SK-N-SH (cell line): ENCODE results near the gene SIAH1. TPM values are rescaled to one million over a fixed set of nuclear protein-coding genes. Genes with fewer than 3 reads are reported as not detected.

Experiments used
- CTCF ChIA-PET: fragments of 300-600, 350-600 bp; formaldehyde crosslinking; extraction: SDS; loops from one replicate; lab custom pipeline; 2021; lab: Yijun Ruan, JAX
- POLR2A ChIA-PET: fragments of 350-600 bp; sonication (Branson Sonifier 250); formaldehyde crosslinking; extraction: SDS; loops from one replicate; lab custom pipeline; 2020; ENCODE audit warnings: antibody characterized with exemption, inconsistent platforms; lab: Yijun Ruan, JAX
- DNase-seq: peaks from one replicate; pipeline ENCODE4 v3.0.0; 2012
- H2AFZ ChIP-seq: fragments of 200-600 bp; sonication (generic); 2 replicates; pipeline ENCODE4 v1.8.1; 2016; ENCODE audit warnings: antibody characterized with exemption, mild to moderate bottlenecking, low read depth
- H3F3A ChIP-seq: fragments of 200-600 bp; sonication (generic); replicated peaks from 2 replicates; pipeline ENCODE3; 2016; ENCODE audit warnings: antibody characterized with exemption, mild to moderate bottlenecking; ENCODE audit not compliant: insufficient read depth
- H3K27ac ChIP-seq, 2 experiments: fragments of 200-500 bp in 1 of 2; fragments of 200-600 bp in 1 of 2; sonication (Bioruptor generic) in 1 of 2; sonication (generic), shearing (Covaris generic) in 1 of 2; 2 replicates each; pipeline versions ENCODE4 v1.5.1 to v1.6.1; 2014 to 2016; ENCODE audit warnings: low read depth in 2 of 2, inconsistent platforms in 1 of 2, low read length in 1 of 2, mild to moderate bottlenecking in 1 of 2, mixed read lengths in 1 of 2
- H3K27me3 ChIP-seq: fragments of 200-600 bp; sonication (generic), shearing (Covaris generic); 2 replicates; pipeline ENCODE4 v1.6.1; 2016; ENCODE audit warnings: mixed run types; ENCODE audit not compliant: insufficient read depth
- H3K36me3 ChIP-seq, 2 experiments: fragments of 200-500 bp in 1 of 2; fragments of 200-600 bp in 1 of 2; sonication (Bioruptor generic) in 1 of 2; sonication (generic) in 1 of 2; replicated peaks in 1 of 2; 2 replicates each; pipeline versions ENCODE3 to v1.5.1; 2014 to 2016; ENCODE audit warnings: low read length in 1 of 2, mild to moderate bottlenecking in 1 of 2; ENCODE audit not compliant: insufficient read depth in 2 of 2, control insufficient read depth in 1 of 2
- H3K4me1 ChIP-seq, 2 experiments: fragments of 200-500 bp in 1 of 2; fragments of 200-600 bp in 1 of 2; sonication (Bioruptor generic) in 1 of 2; sonication (generic), shearing (Covaris generic) in 1 of 2; 2 replicates each; pipeline versions ENCODE4 v1.5.1 to v1.6.1; 2014 to 2016; ENCODE audit warnings: low read depth in 1 of 2, low read length in 1 of 2, mixed run types in 1 of 2; ENCODE audit not compliant: insufficient read depth in 2 of 2, control insufficient read depth in 1 of 2
- H3K4me2 ChIP-seq: fragments of 200-600 bp; sonication (generic), shearing (Covaris generic); 2 replicates; pipeline ENCODE4 v1.6.1; 2017; ENCODE audit warnings: mixed run types
- H3K4me3 ChIP-seq, 2 experiments: fragments of 200-500 bp in 1 of 2; fragments of 200-600 bp in 1 of 2; sonication (Bioruptor generic) in 1 of 2; sonication (generic), shearing (Covaris generic) in 1 of 2; 2 replicates each; pipeline versions ENCODE4 v1.5.1 to v1.8.1; 2014 to 2016; ENCODE audit warnings: low read depth in 2 of 2, inconsistent platforms in 1 of 2, low read length in 1 of 2, mild to moderate bottlenecking in 1 of 2, mixed read lengths in 1 of 2, moderate library complexity in 1 of 2
- H3K79me2 ChIP-seq: fragments of 200-600 bp; sonication (generic); 2 replicates; pipeline ENCODE4 v1.8.1; 2017; ENCODE audit warnings: mild to moderate bottlenecking; ENCODE audit not compliant: insufficient read depth
- H3K9ac ChIP-seq: fragments of 200-600 bp; sonication (generic); 2 replicates; pipeline ENCODE4 v1.6.1; 2017; ENCODE audit warnings: mixed run types
- H3K9me2 ChIP-seq: fragments of 200-600 bp; sonication (generic); 2 replicates; pipeline ENCODE4 v1.6.1; 2017; ENCODE audit warnings: mixed run types
- H3K9me3 ChIP-seq: fragments of 200-600 bp; sonication (generic); 2 replicates; pipeline ENCODE4 v1.6.1; 2017; ENCODE audit warnings: mixed run types, mild to moderate bottlenecking, moderate library complexity
- H4K20me1 ChIP-seq: fragments of 200-600 bp; sonication (generic); 2 replicates; pipeline ENCODE4 v1.6.1; 2017; ENCODE audit warnings: mild to moderate bottlenecking, mixed run types; ENCODE audit not compliant: insufficient read depth
- CHD2 ChIP-seq: fragments of 150-350 bp; IDR thresholded peaks from 2 replicates; pipeline ENCODE4 v1.6.1; 2018; ENCODE audit warnings: low read length; ENCODE audit not compliant: partially characterized antibody
- FOSL2 ChIP-seq: IDR thresholded peaks from 2 replicates; pipeline ENCODE4 v1.4.0; 2012; ENCODE audit warnings: low read depth, mild to moderate bottlenecking, moderate library complexity, borderline replicate concordance
- FOXM1 ChIP-seq: IDR thresholded peaks from 2 replicates; pipeline ENCODE4 v1.4.0; 2012; ENCODE audit warnings: low read depth, mild to moderate bottlenecking
- GABPA ChIP-seq: IDR thresholded peaks from 2 replicates; pipeline ENCODE4 v1.4.0; 2012; ENCODE audit warnings: low read depth, mild to moderate bottlenecking
- JUND ChIP-seq: IDR thresholded peaks from 2 replicates; pipeline ENCODE4 v1.4.0; 2012
- NFIC ChIP-seq: IDR thresholded peaks from 2 replicates; pipeline ENCODE4 v1.4.0; 2012; ENCODE audit warnings: borderline replicate concordance
- RAD21 ChIP-seq: IDR thresholded peaks from 2 replicates; pipeline ENCODE4 v1.6.1; 2012; ENCODE audit warnings: mild to moderate bottlenecking, low read length
- RCOR1 ChIP-seq: fragments of 150-350 bp; IDR thresholded peaks from 2 replicates; pipeline ENCODE4 v1.6.1; 2017; ENCODE audit warnings: antibody characterized with exemption, low read length
- RXRA ChIP-seq: IDR thresholded peaks from 2 replicates; pipeline ENCODE4 v1.4.0; 2012; ENCODE audit warnings: low read depth, mild to moderate bottlenecking, borderline replicate concordance
- SIN3A ChIP-seq: IDR thresholded peaks from 2 replicates; pipeline ENCODE4 v1.6.1; 2012; ENCODE audit warnings: low read depth, mild to moderate bottlenecking, low read length, moderate library complexity, borderline replicate concordance
- SMC3 ChIP-seq: IDR thresholded peaks from 2 replicates; pipeline ENCODE4 v1.6.1; 2012; ENCODE audit warnings: low read depth, low read length, improper control_type of control experiment
- TCF12 ChIP-seq: IDR thresholded peaks from 2 replicates; pipeline ENCODE4 v1.4.0; 2012
- TEAD4 ChIP-seq: IDR thresholded peaks from 2 replicates; pipeline ENCODE4 v1.4.0; 2012; ENCODE audit warnings: mild to moderate bottlenecking, borderline replicate concordance; ENCODE audit not compliant: insufficient read depth
- WGBS: methylation state at CpG from one replicate; pipeline ENCODE4 v1.1.6; 2017; ENCODE audit warnings: low lambda C conversion rate; 5-methylcytosine and 5-hydroxymethylcytosine counted together
- polyA plus RNA-seq, 3 experiments: library from polyadenylated mRNA; depleted of rRNA; stranded (reverse); fragments of >200 nt; gene quantifications; 2 replicates each; pipeline ENCODE4 v1.2.3, GENCODE V29; 2012
- TF ChIP-seq, protein P1 (sequence below): IDR thresholded peaks from 2 replicates; pipeline ENCODE4 v1.4.0; 2012; ENCODE audit warnings: low read depth, borderline replicate concordance
- TF ChIP-seq, protein P2 (sequence below): fragments of 150-350 bp; IDR thresholded peaks from 2 replicates; pipeline ENCODE4 v1.6.1; 2016; ENCODE audit warnings: mild to moderate bottlenecking, low read depth, low read length

The SIAH1 gene
- polyA plus RNA-seq, 1 of the 3 experiments (the other 2 are of a cell fraction), result 15.4 TPM

DNA sequence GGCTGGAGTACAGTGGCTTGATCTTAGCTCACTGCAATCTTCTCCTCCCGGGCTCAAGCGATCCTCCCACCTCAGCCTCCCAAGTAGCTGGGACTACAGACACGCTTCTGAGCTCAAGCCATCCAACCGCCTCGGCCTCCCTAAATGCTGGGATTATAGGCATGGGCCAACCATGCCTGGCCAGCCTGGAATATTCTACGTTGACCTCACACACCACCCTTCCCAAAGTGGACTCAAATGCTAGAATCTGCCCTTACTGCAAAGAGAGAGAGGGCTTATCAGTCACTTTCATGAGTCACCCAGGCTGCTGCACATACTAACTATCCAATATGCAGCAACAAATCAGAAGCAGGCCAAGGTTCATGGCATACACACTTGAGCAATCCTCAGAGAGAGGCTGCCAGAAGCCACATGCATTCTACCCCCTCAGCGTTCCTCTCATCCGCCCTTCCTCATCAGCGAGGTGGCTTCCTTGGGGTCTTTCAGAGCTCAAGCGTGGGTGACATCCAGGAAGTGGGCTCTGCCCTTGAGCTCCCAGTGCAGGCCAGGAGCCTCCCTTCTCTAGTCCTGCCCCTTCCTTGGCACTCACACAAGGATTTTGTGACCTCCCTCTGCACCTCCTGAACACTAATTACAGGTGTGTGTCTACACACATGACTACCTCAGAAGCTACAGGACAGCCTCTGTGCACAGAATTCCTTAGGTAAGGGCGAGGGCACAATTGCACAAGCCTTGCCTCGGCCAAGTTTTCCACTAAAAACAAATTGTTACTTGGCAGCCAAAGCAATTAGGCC, 24.8 kb upstream of the SIAH1 start:
- TF ChIP-seq JUND (peak; percentile 30; the same call in 1 of the 2 replicates), FOSL2 (peak; percentile 59; the same call in 1 of the 2 replicates), TCF12 (0 out of 2 replicates have a peak, but pooled peaks have one; percentile 6), NFIC (no peak)
- 84% methylated on average over 10 of the region's 12 CpGs for WGBS
- H2AFZ ChIP-seq, result peak overlapping the region; percentile 39; the same call in 1 of the 2 replicates
- H4K20me1 ChIP-seq, result no peaks in the 10 kb centered on the region
- no peak overlapping the region for H3K27ac ChIP-seq
- no peak overlapping the region for H3K4me3 ChIP-seq
- ChIA-PET POLR2A (no interaction called here), CTCF (interaction anchor here (0.9 to 1.5 kb wide), 3 partner anchors 12 to 120 kb away, joined by 3 read pairs; no protein-coding TSS in a partner anchor)
- H3K27me3 ChIP-seq, result no peaks in the 10 kb centered on the region
- no peaks in the 10 kb centered on the region for H3K9me2 ChIP-seq
- no peak overlapping the region for H3K4me2 ChIP-seq
- no peaks in the 10 kb centered on the region for H3K36me3 ChIP-seq
- H3F3A ChIP-seq, result no peaks in the 10 kb centered on the region
- H3K79me2 ChIP-seq, result no peaks in the 10 kb centered on the region
- H3K9me3 ChIP-seq, result no peaks in the 10 kb centered on the region
- 0 out of 4 replicates have a peak, but pooled peaks cover 0 to 7% of the 10 kb centered on the region in 2 experiments for H3K4me1 ChIP-seq
- no peak for DNase-seq
- H3K9ac ChIP-seq, result no peak overlapping the region

DNA sequence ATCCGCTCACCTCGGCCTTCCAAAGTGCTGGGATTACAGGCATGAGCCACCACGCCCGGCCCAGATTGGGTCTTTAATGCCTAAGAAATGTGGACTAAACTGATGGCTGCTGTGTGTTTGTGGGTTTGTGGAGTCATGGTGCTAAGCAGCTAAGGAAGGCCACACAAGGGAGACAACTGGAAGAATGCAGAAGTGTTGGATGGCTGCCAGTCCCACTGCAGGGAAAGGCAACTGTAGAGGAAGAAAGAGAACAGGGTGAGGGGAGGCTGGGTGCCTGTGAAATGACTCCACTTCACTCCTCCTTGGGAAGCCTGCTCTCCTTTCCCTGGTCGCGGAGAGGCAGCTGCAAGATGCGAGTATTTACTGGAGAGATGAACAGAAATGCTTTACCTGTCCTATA, 23.5 kb upstream of the SIAH1 start:
- no peaks in the 10 kb centered on the region for H3K9me2 ChIP-seq
- 0 out of 4 replicates have a peak, but pooled peaks cover 0 to 3% of the 10 kb centered on the region in 2 experiments for H3K4me1 ChIP-seq
- H3K36me3 ChIP-seq, result no peaks in the 10 kb centered on the region
- CTCF ChIA-PET, result interaction anchor here (1.0 to 1.5 kb wide), 3 partner anchors 13 to 215 kb away, joined by 3 to 4 read pairs (median 3); no protein-coding TSS in a partner anchor
- no peak overlapping the region for H3K27ac ChIP-seq
- H3K9ac ChIP-seq, result no peak overlapping the region
- no peaks in the 10 kb centered on the region for H4K20me1 ChIP-seq
- 87% methylated on average over 7 of the region's 7 CpGs for WGBS
- TF ChIP-seq NFIC (peak; percentile 37; the same call in 1 of the 2 replicates), SIN3A (no peak)
- POLR2A ChIA-PET, result no interaction called here
- no peak overlapping the region for H3K4me3 ChIP-seq
- H2AFZ ChIP-seq, result no peak overlapping the region
- H3F3A ChIP-seq, result no peaks in the 10 kb centered on the region
- no peaks in the 10 kb centered on the region for H3K27me3 ChIP-seq
- no peak overlapping the region for H3K4me2 ChIP-seq
- no peaks in the 10 kb centered on the region for H3K9me3 ChIP-seq
- no peak for DNase-seq
- H3K79me2 ChIP-seq, result no peaks in the 10 kb centered on the region

DNA sequence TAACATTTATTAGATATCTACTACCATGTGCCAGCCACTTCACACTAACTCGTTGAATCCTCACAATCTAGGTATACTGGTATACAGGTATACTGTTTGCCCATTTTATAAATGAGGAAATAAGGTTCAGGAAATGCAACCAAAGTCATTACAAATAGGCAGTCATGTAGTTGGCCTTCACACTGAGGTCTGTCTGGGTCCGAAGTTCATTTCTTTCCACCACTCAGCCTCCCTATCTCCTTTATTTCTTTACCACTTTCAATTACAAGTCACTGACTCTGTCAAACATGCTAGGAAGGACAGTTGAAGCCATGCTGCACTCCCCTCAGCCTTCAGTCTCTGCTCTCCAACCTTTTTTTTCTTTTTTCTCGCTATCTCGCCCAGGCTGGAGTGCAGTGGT, 20.7 kb upstream of the SIAH1 start:
- no peaks in the 10 kb centered on the region for H3F3A ChIP-seq
- no peaks in the 10 kb centered on the region for H3K27me3 ChIP-seq
- H4K20me1 ChIP-seq, result no peaks in the 10 kb centered on the region
- no peak overlapping the region for H3K4me2 ChIP-seq
- H3K36me3 ChIP-seq, result no peaks in the 10 kb centered on the region
- no peak for TF ChIP-seq RCOR1
- TF ChIP-seq FOXM1, result no peak
- no peak for TF ChIP-seq CHD2
- no peak for TF ChIP-seq GABPA
- TF ChIP-seq, protein P1, sequence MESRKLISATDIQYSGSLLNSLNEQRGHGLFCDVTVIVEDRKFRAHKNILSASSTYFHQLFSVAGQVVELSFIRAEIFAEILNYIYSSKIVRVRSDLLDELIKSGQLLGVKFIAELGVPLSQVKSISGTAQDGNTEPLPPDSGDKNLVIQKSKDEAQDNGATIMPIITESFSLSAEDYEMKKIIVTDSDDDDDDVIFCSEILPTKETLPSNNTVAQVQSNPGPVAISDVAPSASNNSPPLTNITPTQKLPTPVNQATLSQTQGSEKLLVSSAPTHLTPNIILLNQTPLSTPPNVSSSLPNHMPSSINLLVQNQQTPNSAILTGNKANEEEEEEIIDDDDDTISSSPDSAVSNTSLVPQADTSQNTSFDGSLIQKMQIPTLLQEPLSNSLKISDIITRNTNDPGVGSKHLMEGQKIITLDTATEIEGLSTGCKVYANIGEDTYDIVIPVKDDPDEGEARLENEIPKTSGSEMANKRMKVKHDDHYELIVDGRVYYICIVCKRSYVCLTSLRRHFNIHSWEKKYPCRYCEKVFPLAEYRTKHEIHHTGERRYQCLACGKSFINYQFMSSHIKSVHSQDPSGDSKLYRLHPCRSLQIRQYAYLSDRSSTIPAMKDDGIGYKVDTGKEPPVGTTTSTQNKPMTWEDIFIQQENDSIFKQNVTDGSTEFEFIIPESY, result no peak
- TF ChIP-seq, protein P2, sequence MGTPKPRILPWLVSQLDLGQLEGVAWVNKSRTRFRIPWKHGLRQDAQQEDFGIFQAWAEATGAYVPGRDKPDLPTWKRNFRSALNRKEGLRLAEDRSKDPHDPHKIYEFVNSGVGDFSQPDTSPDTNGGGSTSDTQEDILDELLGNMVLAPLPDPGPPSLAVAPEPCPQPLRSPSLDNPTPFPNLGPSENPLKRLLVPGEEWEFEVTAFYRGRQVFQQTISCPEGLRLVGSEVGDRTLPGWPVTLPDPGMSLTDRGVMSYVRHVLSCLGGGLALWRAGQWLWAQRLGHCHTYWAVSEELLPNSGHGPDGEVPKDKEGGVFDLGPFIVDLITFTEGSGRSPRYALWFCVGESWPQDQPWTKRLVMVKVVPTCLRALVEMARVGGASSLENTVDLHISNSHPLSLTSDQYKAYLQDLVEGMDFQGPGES, result no peak
- TF ChIP-seq SIN3A, result no peak
- no peak for TF ChIP-seq RAD21
- TF ChIP-seq TEAD4, result no peak
- no peak for TF ChIP-seq RXRA
- no peak for TF ChIP-seq SMC3
- POLR2A ChIA-PET, result no interaction called here
- H3K9me2 ChIP-seq, result no peaks in the 10 kb centered on the region
- CTCF ChIA-PET, result no interaction called here
- no peak for DNase-seq
- H3K4me1 ChIP-seq, result no peaks in the 10 kb centered on the region
- H3K4me3 ChIP-seq, result no peak overlapping the region
- no peak overlapping the region for H3K9ac ChIP-seq
- no peaks in the 10 kb centered on the region for H3K9me3 ChIP-seq
- no peak overlapping the region for H3K27ac ChIP-seq
- H2AFZ ChIP-seq, result no peak overlapping the region
- H3K79me2 ChIP-seq, result no peaks in the 10 kb centered on the region
- WGBS, result 84% methylated on average over 4 of the region's 4 CpGs
